ENCODE data around the gene DOCK3.

DNA sequence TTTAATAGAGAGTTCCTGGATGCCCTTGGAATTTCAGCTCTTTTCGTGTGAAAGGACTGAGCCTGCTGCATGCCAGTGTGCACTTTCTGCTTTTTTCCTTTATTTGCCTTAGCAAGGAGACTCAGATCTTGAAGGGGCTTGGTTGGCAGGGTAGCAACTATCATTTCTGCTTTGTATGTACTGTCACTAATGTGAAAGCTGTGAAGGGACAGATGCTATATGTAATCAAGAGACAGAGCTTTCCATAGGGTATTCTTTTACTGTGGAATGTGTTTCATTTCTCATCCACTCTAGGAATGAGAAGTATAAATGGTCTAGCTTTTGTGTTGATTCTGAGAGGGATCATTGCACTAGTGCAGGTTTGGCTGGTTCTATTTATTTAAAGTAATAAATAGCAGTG is 377.8 kb downstream of the DOCK3 start:
- TF ChIP-seq POLR2A (IDR thresholded peaks at IDR 0.05) (no peak), CTCF (IDR thresholded peaks at IDR 0.05) (no peak)

All from gastroesophageal sphincter (tissue), 3 donors.